C4-2B (cell line): ENCODE measurements around the gene FOXC1.

Experiments
- ZFX ChIP-seq: fragments of 450-650 bp; IDR thresholded peaks from 2 replicates; pipeline ENCODE4 v1.6.1; 2017
- TF ChIP-seq, protein P1 (sequence below): fragments of 450-650 bp; conservative IDR thresholded peaks from 2 replicates; pipeline ENCODE4 v1.5.1; 2017; ENCODE audit warnings: mild to moderate bottlenecking

DNA sequence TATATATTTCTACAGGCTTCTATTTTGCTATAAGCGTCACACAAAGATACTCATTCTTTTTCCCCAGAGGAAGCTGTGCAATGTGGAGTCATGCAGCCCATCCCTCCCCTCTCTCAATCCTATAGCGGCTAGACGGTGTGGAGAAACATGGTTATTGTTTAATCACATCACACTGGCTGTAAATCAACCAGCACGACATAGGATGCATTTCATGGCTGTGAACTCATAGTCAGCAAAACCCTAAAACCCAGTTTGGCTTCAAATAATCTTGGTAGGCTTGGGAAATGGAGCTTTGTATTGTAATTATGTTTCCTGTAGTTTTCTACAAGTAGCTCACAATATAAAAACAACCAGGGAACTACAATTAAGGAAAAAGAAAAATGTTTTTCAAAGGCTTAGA, 16.8 kb downstream of the FOXC1 start:
- TF ChIP-seq, protein P1, sequence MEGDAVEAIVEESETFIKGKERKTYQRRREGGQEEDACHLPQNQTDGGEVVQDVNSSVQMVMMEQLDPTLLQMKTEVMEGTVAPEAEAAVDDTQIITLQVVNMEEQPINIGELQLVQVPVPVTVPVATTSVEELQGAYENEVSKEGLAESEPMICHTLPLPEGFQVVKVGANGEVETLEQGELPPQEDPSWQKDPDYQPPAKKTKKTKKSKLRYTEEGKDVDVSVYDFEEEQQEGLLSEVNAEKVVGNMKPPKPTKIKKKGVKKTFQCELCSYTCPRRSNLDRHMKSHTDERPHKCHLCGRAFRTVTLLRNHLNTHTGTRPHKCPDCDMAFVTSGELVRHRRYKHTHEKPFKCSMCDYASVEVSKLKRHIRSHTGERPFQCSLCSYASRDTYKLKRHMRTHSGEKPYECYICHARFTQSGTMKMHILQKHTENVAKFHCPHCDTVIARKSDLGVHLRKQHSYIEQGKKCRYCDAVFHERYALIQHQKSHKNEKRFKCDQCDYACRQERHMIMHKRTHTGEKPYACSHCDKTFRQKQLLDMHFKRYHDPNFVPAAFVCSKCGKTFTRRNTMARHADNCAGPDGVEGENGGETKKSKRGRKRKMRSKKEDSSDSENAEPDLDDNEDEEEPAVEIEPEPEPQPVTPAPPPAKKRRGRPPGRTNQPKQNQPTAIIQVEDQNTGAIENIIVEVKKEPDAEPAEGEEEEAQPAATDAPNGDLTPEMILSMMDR, result no peak
- no peak for TF ChIP-seq ZFX
